ENCODE data around the gene SRP72. TPM values are rescaled to one million over a fixed set of nuclear protein-coding genes. Genes with fewer than 3 reads are reported as not detected.

Gene SRP72
- total RNA-seq, 1 donor from 2014 or later: 142 TPM

DNA sequence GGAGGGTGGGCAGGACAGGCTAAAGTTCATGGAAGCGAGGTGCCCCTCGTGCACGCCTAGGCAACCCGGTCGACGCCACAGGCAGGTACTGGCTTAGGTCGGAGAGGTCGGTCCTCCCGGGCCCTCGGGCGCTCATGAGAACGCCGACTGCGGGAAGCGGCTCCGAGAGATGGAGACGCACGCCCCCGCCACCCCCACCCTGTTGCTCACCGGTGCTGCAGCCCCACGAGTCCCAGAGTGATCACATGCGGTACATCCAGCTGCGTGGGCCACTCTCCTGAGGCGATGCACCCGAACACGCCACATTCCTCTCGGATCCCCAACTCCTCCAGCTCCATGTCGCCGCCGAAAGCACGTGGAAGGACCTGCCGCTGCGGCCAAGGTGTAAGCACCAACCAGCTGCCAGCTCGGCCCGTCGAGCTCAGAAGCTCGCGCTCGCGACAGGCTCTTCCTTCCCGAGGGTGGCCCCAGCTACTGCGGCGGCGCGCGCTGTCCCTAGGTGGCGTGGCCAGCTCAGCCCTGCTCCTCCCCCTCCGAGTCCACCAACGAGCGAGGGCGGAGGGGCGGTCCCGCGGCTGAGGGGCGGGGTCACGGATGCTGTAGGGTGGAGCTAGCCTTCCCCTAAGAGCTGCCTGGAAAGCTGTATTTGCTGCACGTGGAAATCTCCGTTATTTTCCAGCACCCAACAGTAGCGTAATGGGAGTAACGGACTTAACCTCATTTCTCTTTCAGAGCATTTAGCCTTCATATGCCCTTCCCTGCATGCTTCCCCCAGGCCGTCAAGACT, 32.1 kb upstream of the SRP72 start, which contains the start of gene PPAT:
PPAT (minus strand) TSS at position 476 of the 787 bp plus-strand sequence; CDS start at position 338, 138 bp downstream.
- H3K4me3 Mint-ChIP-seq (ENCODE audit: unreplicated experiment): peak within 1 kb of the TSS; percentile 100
- TF ChIP-seq, protein P1, sequence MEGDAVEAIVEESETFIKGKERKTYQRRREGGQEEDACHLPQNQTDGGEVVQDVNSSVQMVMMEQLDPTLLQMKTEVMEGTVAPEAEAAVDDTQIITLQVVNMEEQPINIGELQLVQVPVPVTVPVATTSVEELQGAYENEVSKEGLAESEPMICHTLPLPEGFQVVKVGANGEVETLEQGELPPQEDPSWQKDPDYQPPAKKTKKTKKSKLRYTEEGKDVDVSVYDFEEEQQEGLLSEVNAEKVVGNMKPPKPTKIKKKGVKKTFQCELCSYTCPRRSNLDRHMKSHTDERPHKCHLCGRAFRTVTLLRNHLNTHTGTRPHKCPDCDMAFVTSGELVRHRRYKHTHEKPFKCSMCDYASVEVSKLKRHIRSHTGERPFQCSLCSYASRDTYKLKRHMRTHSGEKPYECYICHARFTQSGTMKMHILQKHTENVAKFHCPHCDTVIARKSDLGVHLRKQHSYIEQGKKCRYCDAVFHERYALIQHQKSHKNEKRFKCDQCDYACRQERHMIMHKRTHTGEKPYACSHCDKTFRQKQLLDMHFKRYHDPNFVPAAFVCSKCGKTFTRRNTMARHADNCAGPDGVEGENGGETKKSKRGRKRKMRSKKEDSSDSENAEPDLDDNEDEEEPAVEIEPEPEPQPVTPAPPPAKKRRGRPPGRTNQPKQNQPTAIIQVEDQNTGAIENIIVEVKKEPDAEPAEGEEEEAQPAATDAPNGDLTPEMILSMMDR (IDR thresholded peaks at IDR 0.05; ENCODE audit: unreplicated experiment): no peak
- no peaks in the 10 kb centered on the region for H3K9me3 Mint-ChIP-seq (ENCODE audit: unreplicated experiment)
- DNase-seq (ENCODE audit: low spot score): peak; percentile 99
- peaks cover 14% of the 10 kb centered on the region for H3K4me1 Mint-ChIP-seq (ENCODE audit: unreplicated experiment)
- H3K36me3 Mint-ChIP-seq (ENCODE audit: low read depth, unreplicated experiment): peaks cover 4% of the 10 kb centered on the region
- peaks cover 21% of the 10 kb centered on the region for H3K27me3 Mint-ChIP-seq (ENCODE audit: unreplicated experiment)
- H3K27ac Mint-ChIP-seq (ENCODE audit: unreplicated experiment): peak within 1 kb of the TSS; percentile 82

DNA sequence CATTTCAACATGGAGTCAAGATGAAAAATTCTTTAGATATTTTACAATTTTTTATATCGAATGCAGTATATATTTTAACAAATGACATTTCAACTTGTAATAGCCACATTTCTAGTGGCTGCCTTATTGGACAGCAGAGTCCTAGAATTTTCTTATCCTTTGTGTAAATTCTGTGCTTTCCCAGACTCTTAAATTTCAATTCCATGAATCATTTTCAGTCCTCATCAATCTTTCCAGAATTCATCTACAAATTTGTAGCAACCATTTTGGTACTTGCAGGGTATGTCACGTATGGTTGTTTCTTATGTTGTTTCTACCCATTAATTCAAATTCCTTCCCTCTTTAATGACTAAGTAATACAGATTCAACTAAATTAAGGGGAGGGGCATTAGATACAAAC, 28.7 kb upstream of the SRP72 start:
- H3K27me3 Mint-ChIP-seq (ENCODE audit: unreplicated experiment): peaks cover 17% of the 10 kb centered on the region
- H3K27ac Mint-ChIP-seq (ENCODE audit: unreplicated experiment): no peak overlapping the region
- no peak overlapping the region for H3K4me3 Mint-ChIP-seq (ENCODE audit: unreplicated experiment)
- peaks cover 18% of the 10 kb centered on the region for H3K4me1 Mint-ChIP-seq (ENCODE audit: unreplicated experiment)
- no peak for DNase-seq (ENCODE audit: low spot score)
- peaks cover 4% of the 10 kb centered on the region for H3K36me3 Mint-ChIP-seq (ENCODE audit: low read depth, unreplicated experiment)
- H3K9me3 Mint-ChIP-seq (ENCODE audit: unreplicated experiment): no peaks in the 10 kb centered on the region
- TF ChIP-seq, protein P1 (IDR thresholded peaks at IDR 0.05; ENCODE audit: unreplicated experiment): no peak

DNA sequence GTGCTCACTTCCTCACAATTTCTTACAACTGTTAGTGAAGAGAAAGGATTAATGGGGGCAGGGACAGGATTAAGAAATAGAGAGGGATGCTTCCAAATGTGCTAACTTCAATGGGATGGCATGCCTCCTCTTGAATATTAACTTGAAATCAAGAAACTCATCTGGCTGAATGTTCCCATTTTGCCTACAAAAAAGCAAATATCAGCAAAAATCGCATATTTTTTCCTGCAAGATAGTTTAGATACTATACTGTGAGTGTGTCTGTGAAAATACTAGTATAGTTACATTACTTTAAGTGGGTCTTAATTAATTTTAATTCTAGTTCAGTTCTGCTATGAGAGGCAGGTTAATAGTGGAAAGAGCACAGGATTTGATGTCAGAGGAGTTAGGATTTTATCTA, 26.4 kb upstream of the SRP72 start:
- Mint-ChIP-seq H3K4me3 (ENCODE audit: unreplicated experiment) (no peak overlapping the region), H3K36me3 (ENCODE audit: low read depth, unreplicated experiment) (peaks cover 9% of the 10 kb centered on the region), H3K9me3 (ENCODE audit: unreplicated experiment) (no peaks in the 10 kb centered on the region), H3K4me1 (ENCODE audit: unreplicated experiment) (peaks cover 12% of the 10 kb centered on the region), H3K27me3 (ENCODE audit: unreplicated experiment) (peaks cover 7% of the 10 kb centered on the region), H3K27ac (ENCODE audit: unreplicated experiment) (no peak overlapping the region)
- DNase-seq (ENCODE audit: low spot score): no peak
- TF ChIP-seq, protein P1 (IDR thresholded peaks at IDR 0.05; ENCODE audit: unreplicated experiment): no peak

DNA sequence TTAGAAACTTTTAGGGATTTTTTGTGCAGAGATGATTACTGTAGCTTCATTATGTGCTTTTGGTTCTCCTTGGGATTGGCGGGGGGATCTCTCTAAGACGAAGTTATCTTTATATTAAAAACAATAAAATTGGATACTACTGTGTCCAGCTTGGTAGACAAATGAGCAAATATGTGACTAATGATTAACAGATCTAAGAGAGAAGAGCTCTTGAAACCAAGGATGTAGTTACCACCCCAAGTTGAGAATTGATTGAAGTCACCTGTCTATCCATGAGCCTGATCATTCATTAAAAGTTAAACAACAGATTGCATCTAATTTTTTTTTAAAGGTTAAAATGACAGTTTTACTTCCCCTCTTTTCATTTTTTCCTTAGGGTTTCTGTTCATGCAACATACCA, 22.7 kb upstream of the SRP72 start:
- H3K27ac Mint-ChIP-seq (ENCODE audit: unreplicated experiment): no peak overlapping the region
- TF ChIP-seq, protein P1 (IDR thresholded peaks at IDR 0.05; ENCODE audit: unreplicated experiment): no peak
- DNase-seq (ENCODE audit: low spot score): no peak
- H3K4me3 Mint-ChIP-seq (ENCODE audit: unreplicated experiment): peak overlapping the region; percentile 4
- no peaks in the 10 kb centered on the region for H3K9me3 Mint-ChIP-seq (ENCODE audit: unreplicated experiment)
- peaks cover 6% of the 10 kb centered on the region for H3K4me1 Mint-ChIP-seq (ENCODE audit: unreplicated experiment)
- no peaks in the 10 kb centered on the region for H3K27me3 Mint-ChIP-seq (ENCODE audit: unreplicated experiment)
- H3K36me3 Mint-ChIP-seq (ENCODE audit: low read depth, unreplicated experiment): peaks cover 17% of the 10 kb centered on the region

DNA sequence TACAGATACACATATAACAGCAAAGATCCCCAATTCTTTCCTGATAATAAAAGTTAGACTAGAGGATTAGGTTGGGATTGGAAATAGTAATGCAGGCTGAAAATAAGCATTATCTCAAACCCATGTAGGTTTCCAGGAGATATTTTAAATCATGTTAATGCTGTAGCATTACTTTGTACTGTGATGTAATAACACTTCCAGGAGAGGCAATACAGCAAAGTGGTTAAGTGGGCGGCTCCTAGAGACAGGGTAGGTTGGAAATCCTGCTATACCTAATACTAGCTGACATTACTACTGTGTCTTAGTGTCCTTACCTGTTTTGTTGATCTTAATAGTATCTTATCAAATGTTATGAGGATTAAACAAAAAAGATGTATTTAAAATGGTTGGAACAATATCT, 21.7 kb upstream of the SRP72 start:
- H3K4me1 Mint-ChIP-seq (ENCODE audit: unreplicated experiment): peaks cover 3% of the 10 kb centered on the region
- H3K27me3 Mint-ChIP-seq (ENCODE audit: unreplicated experiment): no peaks in the 10 kb centered on the region
- H3K4me3 Mint-ChIP-seq (ENCODE audit: unreplicated experiment): no peak overlapping the region
- TF ChIP-seq, protein P1 (IDR thresholded peaks at IDR 0.05; ENCODE audit: unreplicated experiment): no peak
- DNase-seq (ENCODE audit: low spot score): no peak
- no peaks in the 10 kb centered on the region for H3K9me3 Mint-ChIP-seq (ENCODE audit: unreplicated experiment)
- no peak overlapping the region for H3K27ac Mint-ChIP-seq (ENCODE audit: unreplicated experiment)
- peaks cover 20% of the 10 kb centered on the region for H3K36me3 Mint-ChIP-seq (ENCODE audit: low read depth, unreplicated experiment)

Data from endothelial cell (in vitro differentiated cells).